GM12864 (cell line): ENCODE data around the gene TNPO2.

Experiments
- DNase-seq: peaks from one replicate; pipeline ENCODE4 v3.0.0-alpha.2; 2011; ENCODE audit warnings: low read depth
- H3K4me3 ChIP-seq: 2 replicates; pipeline ENCODE4 v1.5.1; 2011; ENCODE audit warnings: mild to moderate bottlenecking, low read depth, low read length, control low read depth
- TF ChIP-seq, protein P1 (sequence below): IDR thresholded peaks from 2 replicates; pipeline ENCODE4 v1.5.1; 2011; ENCODE audit warnings: low read depth, mild to moderate bottlenecking, moderate library complexity, low read length, control low read depth, inconsistent platforms; ENCODE audit errors: missing control alignments

Gene TNPO2

DNA sequence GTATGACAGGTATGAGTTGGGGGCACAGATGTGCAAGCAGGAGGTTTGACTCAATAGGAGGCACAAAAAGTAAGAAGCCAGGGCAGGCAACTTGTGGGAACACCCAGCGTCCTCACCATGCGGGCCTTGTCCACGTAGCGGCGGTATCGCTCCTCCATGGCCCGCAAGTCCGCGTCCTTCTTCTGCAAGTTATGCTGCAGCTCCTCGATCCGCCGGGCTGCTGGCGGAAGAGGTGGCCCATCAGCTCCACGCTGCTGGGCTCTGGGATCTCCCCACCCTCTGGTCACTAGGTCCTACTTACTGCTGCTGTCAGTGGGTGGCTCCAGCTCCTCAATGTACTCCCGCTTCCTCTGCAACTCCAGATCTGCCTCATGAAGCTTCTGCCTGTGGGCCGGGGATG, 41.0 kb upstream of the TNPO2 start:
- no peak overlapping the region for H3K4me3 ChIP-seq
- DNase-seq: no peak
- TF ChIP-seq, protein P1, sequence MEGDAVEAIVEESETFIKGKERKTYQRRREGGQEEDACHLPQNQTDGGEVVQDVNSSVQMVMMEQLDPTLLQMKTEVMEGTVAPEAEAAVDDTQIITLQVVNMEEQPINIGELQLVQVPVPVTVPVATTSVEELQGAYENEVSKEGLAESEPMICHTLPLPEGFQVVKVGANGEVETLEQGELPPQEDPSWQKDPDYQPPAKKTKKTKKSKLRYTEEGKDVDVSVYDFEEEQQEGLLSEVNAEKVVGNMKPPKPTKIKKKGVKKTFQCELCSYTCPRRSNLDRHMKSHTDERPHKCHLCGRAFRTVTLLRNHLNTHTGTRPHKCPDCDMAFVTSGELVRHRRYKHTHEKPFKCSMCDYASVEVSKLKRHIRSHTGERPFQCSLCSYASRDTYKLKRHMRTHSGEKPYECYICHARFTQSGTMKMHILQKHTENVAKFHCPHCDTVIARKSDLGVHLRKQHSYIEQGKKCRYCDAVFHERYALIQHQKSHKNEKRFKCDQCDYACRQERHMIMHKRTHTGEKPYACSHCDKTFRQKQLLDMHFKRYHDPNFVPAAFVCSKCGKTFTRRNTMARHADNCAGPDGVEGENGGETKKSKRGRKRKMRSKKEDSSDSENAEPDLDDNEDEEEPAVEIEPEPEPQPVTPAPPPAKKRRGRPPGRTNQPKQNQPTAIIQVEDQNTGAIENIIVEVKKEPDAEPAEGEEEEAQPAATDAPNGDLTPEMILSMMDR: no peak

DNA sequence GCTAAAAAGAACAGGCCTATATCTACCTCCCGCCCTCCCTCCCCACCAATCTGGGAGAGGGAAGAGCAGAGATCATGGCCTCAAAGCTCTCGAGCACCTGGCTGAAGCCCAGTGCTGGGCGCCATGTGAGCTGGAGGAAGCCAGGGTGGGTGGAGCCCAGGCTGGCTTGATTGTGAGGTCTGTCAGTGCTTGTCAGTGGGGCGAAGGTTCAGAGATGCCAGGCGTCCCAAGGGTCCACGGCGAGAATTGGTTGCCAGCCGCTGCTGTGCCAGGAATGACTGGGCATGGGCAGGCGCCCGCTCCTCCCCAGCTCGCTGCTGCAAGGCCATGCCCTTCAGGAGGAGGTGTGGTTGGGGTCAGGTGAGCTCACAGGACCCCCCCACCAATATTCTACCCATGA, 39.4 kb upstream of the TNPO2 start:
- no peak for DNase-seq
- TF ChIP-seq, protein P1: no peak
- no peak overlapping the region for H3K4me3 ChIP-seq

DNA sequence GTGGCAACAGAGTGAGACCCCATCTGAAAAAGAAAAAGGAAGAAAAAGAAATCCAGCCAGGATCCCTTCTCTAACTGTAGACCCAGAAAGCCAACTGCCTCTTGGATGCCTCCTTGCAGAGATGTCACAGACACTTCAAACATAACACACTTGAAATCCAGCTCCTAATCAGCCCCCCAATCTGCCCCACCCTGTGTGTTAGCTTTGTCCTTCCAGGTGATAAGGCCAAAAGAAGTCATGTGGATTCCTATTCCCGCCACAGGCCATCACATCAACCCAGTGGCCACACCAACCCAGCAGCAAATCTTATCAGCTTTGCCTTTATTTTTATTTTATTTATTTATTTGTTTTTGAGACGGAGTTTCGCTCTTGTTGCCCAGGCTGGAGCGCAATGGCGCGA, 36.0 kb upstream of the TNPO2 start:
- no peak for DNase-seq
- TF ChIP-seq, protein P1: no peak
- H3K4me3 ChIP-seq: no peak overlapping the region

DNA sequence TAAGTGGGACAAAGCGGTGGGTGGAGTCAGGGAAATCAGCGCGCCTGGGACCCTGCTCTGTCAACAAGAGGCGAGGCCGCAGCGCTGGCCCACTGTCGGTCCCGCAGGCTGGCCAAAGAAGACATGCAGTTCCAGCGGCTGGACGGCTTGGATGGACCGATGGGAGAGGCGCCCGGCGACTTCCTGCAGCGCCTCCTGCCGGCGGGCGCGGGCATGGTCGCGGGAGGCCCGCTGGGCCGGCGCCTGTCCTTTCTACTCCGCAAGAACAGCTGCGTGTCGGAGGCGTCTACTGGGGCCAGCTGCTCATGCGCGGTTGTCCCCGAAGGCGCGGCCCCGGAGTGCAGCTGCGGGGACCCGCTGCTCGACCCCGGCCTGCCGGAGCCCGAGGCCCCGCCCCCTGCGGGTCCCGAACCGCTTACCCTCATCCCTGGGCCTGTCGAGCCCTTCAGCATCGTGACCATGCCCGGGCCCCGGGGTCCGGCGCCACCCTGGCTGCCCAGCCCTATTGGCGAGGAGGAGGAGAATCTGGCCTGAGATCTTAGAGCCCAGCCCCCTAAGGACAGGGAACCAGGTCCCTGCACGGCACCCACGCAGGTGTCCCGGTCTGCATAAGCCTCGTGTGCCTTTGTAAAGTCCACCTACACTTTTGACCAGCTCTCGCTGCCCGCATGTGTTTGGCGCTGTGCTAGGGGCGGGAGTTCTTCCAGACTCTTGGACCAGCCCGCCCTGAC, 34.0 kb upstream of the TNPO2 start:
- no peak for DNase-seq
- TF ChIP-seq, protein P1: peak; percentile 97
- H3K4me3 ChIP-seq: peak overlapping the region; percentile 38

DNA sequence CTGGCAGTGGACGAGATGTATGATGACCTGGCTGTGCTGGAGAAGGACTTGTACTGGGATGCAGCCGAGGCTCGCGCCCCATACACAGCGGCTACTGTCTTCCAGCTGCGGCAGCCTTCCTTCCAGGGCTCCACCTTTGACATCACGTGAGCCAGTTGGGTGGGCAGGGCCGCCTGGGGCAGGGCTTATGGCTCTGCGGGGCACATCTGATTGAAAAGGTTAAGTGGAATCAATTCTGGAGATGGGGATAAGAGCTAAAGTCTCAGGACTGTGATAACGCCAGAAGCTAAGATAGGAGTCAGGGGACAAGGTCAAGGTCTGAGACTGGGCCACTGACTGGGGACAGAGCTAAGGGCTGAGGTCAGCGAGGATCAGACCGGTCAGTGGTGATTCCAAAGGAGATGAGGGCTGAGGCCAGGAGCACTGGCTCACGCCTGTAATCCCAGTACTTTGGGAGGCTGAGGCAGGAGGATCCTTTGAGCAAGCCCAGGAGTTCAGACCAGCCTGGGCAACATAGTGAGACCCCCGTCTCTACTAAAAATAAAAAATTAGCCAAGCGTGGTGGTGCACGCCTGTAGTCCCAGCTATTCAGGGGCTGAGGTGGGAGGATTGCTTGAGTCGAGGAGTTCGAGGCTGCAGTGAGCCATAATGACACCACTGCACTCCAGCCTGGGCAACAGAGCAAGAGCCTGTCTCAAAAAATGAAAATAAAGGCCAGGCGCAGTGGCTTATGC, 32.6 kb upstream of the TNPO2 start:
- TF ChIP-seq, protein P1: no peak
- no peak overlapping the region for H3K4me3 ChIP-seq
- DNase-seq: no peak

DNA sequence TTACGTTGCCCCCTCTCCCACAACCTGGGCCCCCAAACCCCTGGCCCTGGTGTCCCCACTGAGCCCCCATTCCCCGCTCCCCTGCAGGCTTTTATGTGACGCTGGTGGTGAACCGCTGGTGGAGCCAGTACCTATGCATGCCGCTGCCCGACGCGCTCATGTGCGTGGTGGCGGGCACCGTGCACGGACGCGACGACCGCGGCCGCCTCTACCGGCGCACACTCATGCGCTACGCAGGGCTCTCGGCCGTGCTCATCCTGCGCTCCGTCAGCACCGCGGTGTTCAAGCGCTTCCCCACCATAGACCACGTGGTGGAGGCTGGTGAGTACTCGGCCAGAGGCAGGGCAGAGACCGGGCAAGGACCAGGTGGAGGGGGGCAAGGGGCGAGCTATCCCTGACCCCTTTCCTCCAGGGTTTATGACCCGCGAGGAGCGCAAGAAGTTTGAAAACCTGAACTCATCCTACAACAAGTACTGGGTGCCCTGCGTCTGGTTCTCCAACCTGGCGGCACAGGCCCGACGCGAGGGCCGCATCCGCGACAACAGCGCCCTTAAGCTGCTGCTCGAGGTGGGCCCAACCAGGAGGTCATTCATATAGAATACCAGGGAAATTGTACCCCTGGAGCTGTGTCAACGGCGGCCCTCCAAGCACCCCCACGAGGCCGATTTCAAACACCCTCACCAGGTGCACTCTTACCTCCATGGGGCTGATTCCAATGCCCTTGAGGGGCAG, 30.9 kb upstream of the TNPO2 start:
- H3K4me3 ChIP-seq: no peak overlapping the region

More for the DNA sequence above, 30.9 kb upstream of the TNPO2 start:
- TF ChIP-seq, protein P1: no peak
- no peak for DNase-seq
